T-helper 1 cell treated with Interleukin-12 subunit alpha and Interleukin-12 subunit beta and Interleukin-4 antibody, amounts not matched to agents 30 μg/mL and 1 μg/mL, for 36 hours (primary cell): ENCODE measurements around the gene SHC2.
"Not testable (repeated sequence)": the region's sequence is repeated elsewhere in the genome, so short reads cannot be mapped to it uniquely, and the experiment has no call there.

Source experiments
- H3K27ac Mint-ChIP-seq: one replicate; pipeline ENCODE4 v1.8.0; 2021; ENCODE audit warnings: mild to moderate bottlenecking, mixed read lengths
- H3K27me3 Mint-ChIP-seq: one replicate; pipeline ENCODE4 v1.8.0; 2021; ENCODE audit warnings: low read depth, mixed read lengths
- H3K36me3 Mint-ChIP-seq: one replicate; pipeline ENCODE4 v1.8.0; 2021; ENCODE audit warnings: low read depth, mixed read lengths
- H3K4me1 Mint-ChIP-seq: one replicate; pipeline ENCODE4 v1.8.0; 2021; ENCODE audit warnings: low read depth, mixed read lengths
- H3K4me3 Mint-ChIP-seq: one replicate; pipeline ENCODE4 v1.8.0; 2021; ENCODE audit warnings: mild to moderate bottlenecking, moderate library complexity, mixed read lengths
- H3K9me3 Mint-ChIP-seq: one replicate; pipeline ENCODE4 v1.8.0; 2021; ENCODE audit warnings: mixed read lengths

Gene SHC2

DNA sequence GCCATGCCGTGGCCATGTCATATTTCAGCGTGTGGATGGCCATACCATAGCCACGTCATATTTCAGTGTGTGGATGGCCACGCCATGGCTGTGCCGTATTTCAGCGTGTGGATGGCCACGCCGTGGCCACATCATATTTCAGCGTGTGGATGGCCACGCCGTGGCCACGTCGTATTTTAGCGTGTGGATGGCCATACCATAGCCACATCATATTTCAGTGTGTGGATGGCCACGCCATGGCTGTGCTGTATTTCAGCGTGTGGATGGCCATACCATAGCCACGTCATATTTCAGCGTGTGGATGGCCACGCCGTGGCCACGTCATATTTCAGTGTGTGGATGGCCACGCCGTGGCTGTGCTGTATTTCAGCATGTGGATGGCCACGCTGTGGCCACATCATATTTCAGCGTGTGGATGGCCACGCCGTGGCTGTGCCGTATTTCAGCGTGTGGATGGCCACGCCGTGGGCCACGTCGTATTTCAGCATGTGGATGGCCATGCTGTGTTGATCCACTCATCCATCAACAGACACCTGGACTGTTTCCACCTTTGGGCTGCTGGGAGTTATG is 9.8 kb downstream of the SHC2 start:
- H3K27me3 Mint-ChIP-seq, H3K4me1 Mint-ChIP-seq, H3K36me3 Mint-ChIP-seq, H3K27ac Mint-ChIP-seq, H3K9me3 Mint-ChIP-seq, H3K4me3 Mint-ChIP-seq: not testable (repeated sequence)

DNA sequence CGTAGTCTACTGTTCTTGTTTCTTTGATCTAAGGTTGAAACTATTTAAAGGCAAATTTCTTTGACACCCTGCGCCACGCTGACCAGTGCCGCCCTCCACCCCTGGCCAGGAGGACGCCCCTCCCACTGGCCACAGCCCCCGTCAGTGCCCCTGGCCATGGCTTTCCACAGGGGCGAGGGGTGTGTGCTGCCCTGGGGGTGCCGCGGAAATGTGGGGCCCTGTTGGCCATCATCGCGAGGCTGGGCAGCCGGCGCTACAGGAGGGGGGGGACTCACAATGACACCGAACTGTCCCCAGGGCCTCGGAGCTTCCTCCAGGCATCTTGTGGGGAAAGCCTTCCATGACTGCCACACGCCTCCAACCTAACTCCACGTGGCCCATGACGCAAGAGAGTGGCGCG is 10.9 kb downstream of the SHC2 start:
- no peaks in the 10 kb centered on the region for H3K36me3 Mint-ChIP-seq
- no peak overlapping the region for H3K4me3 Mint-ChIP-seq
- H3K27ac Mint-ChIP-seq, result no peak overlapping the region

DNA sequence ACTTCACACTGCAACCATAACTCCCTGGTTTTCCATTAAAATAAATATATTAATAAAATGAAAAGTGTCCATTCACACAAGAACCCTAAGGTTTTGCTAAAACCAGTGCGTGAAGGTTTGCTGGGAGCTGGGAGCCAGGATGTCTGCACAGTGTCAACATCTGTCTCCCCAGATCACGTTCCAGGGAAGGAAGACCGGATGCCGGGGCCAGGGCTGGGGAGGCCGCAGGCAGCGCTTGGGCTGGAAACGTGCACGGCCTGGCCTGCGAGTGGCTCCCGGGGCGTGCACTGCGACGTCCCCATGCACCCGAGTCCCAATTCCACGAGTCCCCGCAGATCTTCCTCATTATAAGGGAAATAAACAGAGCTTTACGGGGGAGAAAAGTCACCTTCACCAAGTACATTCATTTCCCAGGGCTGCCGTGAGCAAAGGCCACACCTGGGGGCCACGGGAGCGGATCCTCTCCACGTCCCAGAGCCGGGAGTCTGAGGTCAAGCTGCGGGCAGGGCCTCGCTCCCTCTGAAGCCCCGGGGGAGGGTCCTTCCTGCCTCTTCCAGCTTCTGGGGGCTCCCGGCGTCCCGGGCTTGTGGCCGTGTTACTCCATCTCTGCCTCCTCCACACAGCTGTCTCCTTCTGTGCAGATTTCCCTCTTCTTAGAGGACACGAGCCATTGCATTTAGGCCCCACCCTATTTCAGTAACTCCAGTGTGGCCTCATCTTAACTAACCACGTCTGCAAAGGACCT is 12.8 kb downstream of the SHC2 start:
- Mint-ChIP-seq H3K4me3 (no peak overlapping the region), H3K4me1 (no peaks in the 10 kb centered on the region)

More for the DNA sequence above, 10.9 kb downstream of the SHC2 start:
- H3K4me1 Mint-ChIP-seq, result no peaks in the 10 kb centered on the region
- H3K9me3 Mint-ChIP-seq, result peaks cover 5% of the 10 kb centered on the region
- H3K27me3 Mint-ChIP-seq, result no peaks in the 10 kb centered on the region

GRCh38 chr19:447064-447426 is 13.8 kb downstream of the SHC2 start:
- no peaks in the 10 kb centered on the region for H3K27me3 Mint-ChIP-seq

More for the DNA sequence above, 12.8 kb downstream of the SHC2 start:
- peaks cover 5% of the 10 kb centered on the region for H3K9me3 Mint-ChIP-seq
- no peaks in the 10 kb centered on the region for H3K27me3 Mint-ChIP-seq
- no peaks in the 10 kb centered on the region for H3K36me3 Mint-ChIP-seq
- H3K27ac Mint-ChIP-seq, result no peak overlapping the region

DNA sequence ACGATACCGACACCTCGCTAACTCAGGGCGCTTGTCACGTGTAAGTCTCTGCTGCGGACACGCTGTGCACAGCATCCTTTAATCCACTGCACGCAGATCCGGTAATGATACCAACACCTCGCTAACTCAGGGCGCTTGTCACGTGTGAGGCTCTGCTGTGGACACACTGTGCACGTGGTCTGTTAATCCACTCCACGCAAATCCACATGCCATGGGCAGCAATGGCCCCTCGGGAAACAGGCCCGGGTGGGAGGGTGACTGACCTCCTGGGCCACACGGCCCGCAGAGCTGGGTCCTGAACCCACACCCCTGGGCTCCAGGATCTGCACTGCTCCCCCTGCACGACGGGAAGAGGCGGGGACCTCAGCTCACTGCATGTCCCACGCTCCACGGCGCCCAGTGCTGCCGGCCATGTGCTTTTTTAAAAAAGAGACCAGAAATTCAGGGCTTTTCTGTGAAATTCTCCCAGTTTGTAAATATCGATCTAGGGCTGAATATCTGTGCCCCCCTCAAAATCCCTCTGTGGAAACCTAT is 16.1 kb downstream of the SHC2 start:
- Mint-ChIP-seq H3K36me3 (no peaks in the 10 kb centered on the region), H3K9me3 (peaks cover 6% of the 10 kb centered on the region), H3K4me3 (no peak overlapping the region), H3K27me3 (no peaks in the 10 kb centered on the region), H3K27ac (no peak overlapping the region), H3K4me1 (no peaks in the 10 kb centered on the region)

More at GRCh38 chr19:447064-447426, 13.8 kb downstream of the SHC2 start:
- no peak overlapping the region for H3K4me3 Mint-ChIP-seq
- H3K27ac Mint-ChIP-seq, result no peak overlapping the region
- no peaks in the 10 kb centered on the region for H3K4me1 Mint-ChIP-seq
- H3K36me3 Mint-ChIP-seq, result no peaks in the 10 kb centered on the region
- H3K9me3 Mint-ChIP-seq, result peaks cover 7% of the 10 kb centered on the region

DNA sequence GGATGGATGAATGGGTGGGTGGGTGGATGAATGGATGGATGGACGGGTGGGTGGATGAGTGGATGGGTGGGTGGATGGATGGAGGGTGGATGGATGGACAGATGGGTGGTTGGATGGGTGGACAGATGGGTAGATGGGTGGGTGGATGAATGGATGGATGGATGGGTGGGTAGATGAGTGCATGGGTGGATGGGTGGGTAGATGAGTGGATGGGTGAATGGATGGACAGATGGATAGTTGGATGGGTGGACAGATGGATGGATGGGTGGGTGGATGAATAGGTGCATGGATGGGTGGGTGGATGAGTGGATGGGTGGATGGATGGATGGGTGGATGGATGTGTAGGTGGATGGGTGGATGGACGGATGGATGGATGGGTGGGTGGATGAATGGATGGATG is 17.8 kb downstream of the SHC2 start:
- Mint-ChIP-seq H3K4me3 (no peak overlapping the region), H3K4me1 (no peaks in the 10 kb centered on the region), H3K36me3 (no peaks in the 10 kb centered on the region), H3K27ac (no peak overlapping the region), H3K9me3 (peaks cover 6% of the 10 kb centered on the region), H3K27me3 (no peaks in the 10 kb centered on the region)

DNA sequence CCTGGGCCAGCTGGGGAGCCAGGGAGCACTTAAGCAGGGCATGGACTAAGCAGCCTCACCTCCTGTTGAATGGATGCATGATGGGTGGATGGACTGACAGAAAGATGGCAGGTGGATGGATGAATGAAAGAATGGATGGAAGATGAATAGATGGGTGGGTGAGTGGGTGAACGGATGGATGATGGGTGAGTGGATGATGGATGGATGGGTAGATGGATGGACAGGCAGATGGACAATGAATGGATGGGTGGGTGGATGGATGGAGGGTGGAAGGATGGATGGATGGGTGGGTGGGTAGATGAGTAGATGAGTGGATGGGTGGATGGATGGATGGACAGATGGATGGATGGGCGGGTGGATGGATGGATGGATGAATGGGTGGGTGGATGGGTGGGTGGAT is 18.7 kb downstream of the SHC2 start:
- no peaks in the 10 kb centered on the region for H3K27me3 Mint-ChIP-seq
- no peak overlapping the region for H3K27ac Mint-ChIP-seq
- H3K4me1 Mint-ChIP-seq, result no peaks in the 10 kb centered on the region
- H3K36me3 Mint-ChIP-seq, result no peaks in the 10 kb centered on the region
- no peak overlapping the region for H3K4me3 Mint-ChIP-seq
- H3K9me3 Mint-ChIP-seq, result peaks cover 6% of the 10 kb centered on the region

- H3K27me3 Mint-ChIP-seq, result no peaks in the 10 kb centered on the region
- H3K36me3 Mint-ChIP-seq, result no peaks in the 10 kb centered on the region
- H3K4me3 Mint-ChIP-seq, result no peak overlapping the region
- peaks cover 6% of the 10 kb centered on the region for H3K9me3 Mint-ChIP-seq
- H3K27ac Mint-ChIP-seq, result no peak overlapping the region
- no peaks in the 10 kb centered on the region for H3K4me1 Mint-ChIP-seq
Measured at GRCh38 chr19:441213-441836, 19.5 kb downstream of the SHC2 start.

- Mint-ChIP-seq H3K27me3 (no peaks in the 10 kb centered on the region), H3K4me1 (no peaks in the 10 kb centered on the region), H3K36me3 (no peaks in the 10 kb centered on the region), H3K9me3 (peaks cover 6% of the 10 kb centered on the region), H3K27ac (no peak overlapping the region), H3K4me3 (no peak overlapping the region)
Measured at GRCh38 chr19:440391-441212, 20.2 kb downstream of the SHC2 start.

- H3K4me1 Mint-ChIP-seq, result no peaks in the 10 kb centered on the region
- no peak overlapping the region for H3K4me3 Mint-ChIP-seq
- H3K27ac Mint-ChIP-seq, result no peak overlapping the region
- H3K9me3 Mint-ChIP-seq, result peaks cover 6% of the 10 kb centered on the region
- no peaks in the 10 kb centered on the region for H3K36me3 Mint-ChIP-seq
- H3K27me3 Mint-ChIP-seq, result no peaks in the 10 kb centered on the region
Measured at GRCh38 chr19:439167-439900, 21.5 kb downstream of the SHC2 start.

DNA sequence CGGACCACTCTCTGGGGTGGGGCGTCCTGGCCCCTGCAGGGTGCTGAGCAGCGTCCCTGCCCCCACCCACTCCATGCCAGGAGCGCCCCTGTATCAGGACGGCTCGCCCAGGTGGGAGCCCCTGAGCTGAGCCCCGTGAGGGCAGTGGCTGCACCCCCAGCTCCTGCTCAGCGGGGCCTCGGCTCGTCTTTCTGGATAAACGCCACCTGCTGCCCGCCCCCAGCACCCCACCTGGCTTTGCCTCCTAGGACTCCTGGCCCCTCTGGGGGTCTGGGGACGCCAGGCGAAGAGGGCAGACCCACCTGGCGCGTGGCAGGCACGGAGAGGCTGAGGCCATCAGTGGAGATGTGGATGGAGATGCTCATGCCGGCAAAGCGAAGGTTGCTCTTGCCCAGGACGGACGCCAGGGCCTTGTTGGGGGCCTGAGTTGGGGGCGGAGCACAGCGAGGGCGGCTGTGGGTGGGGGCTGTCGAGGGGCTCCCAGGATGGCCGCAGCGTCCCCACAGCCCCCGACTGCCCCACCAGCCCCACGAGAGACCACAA is 22.3 kb downstream of the SHC2 start:
- H3K9me3 Mint-ChIP-seq, result peaks cover 6% of the 10 kb centered on the region
- H3K4me1 Mint-ChIP-seq, result no peaks in the 10 kb centered on the region
- no peak overlapping the region for H3K4me3 Mint-ChIP-seq
- no peaks in the 10 kb centered on the region for H3K36me3 Mint-ChIP-seq
- H3K27ac Mint-ChIP-seq, result no peak overlapping the region
- no peaks in the 10 kb centered on the region for H3K27me3 Mint-ChIP-seq

- Mint-ChIP-seq H3K27me3 (no peaks in the 10 kb centered on the region), H3K4me1 (no peaks in the 10 kb centered on the region), H3K36me3 (no peaks in the 10 kb centered on the region), H3K4me3 (no peak overlapping the region), H3K27ac (no peak overlapping the region), H3K9me3 (peaks cover 4% of the 10 kb centered on the region)
Measured at GRCh38 chr19:437041-437440, 23.8 kb downstream of the SHC2 start.

GRCh38 chr19:436413-436950 is 24.4 kb downstream of the SHC2 start:
- Mint-ChIP-seq H3K9me3 (no peaks in the 10 kb centered on the region), H3K4me3 (no peak overlapping the region), H3K36me3 (no peaks in the 10 kb centered on the region), H3K27ac (no peak overlapping the region), H3K4me1 (no peaks in the 10 kb centered on the region), H3K27me3 (no peaks in the 10 kb centered on the region)
